Right cardiac atrium (tissue), 5 donors: ENCODE measurements around the gene NELL1. TPM values are rescaled to one million over a fixed set of nuclear protein-coding genes. Genes with fewer than 3 reads are reported as not detected.
A peak's percentile ranks its signal among the peaks of the same experiment; 100 is the strongest.

Experiments
- ATAC-seq, 2 donors: fragments of 200-7000 bp; cut with Tn5 transposase; one replicate each; pipeline versions ENCODE4 v1.8.0 to v1.9.1; 2020; ENCODE audit warnings: moderate library complexity in 2 of 2, mild to moderate bottlenecking in 1 of 2
- DNase-seq, 3 donors: peaks; one replicate each; pipeline ENCODE4 v3.0.0-alpha.2; 2020
- H3K27ac ChIP-seq: one replicate; pipeline ENCODE4 v1.5.1; 2013; ENCODE audit warnings: mild to moderate bottlenecking, low read length, control low read depth, moderate library complexity
- H3K27me3 ChIP-seq: one replicate; pipeline ENCODE4 v1.6.1; 2013; ENCODE audit not compliant: control insufficient read depth, insufficient read depth
- H3K4me1 ChIP-seq: one replicate; pipeline ENCODE4 v1.6.1; 2013; ENCODE audit warnings: low read length; ENCODE audit not compliant: control insufficient read depth, insufficient read depth
- H3K4me3 ChIP-seq: one replicate; pipeline ENCODE4 v1.5.1; 2013; ENCODE audit warnings: low read length, control low read depth
- H3K9me3 ChIP-seq: one replicate; pipeline ENCODE4 v1.6.1; 2013; ENCODE audit warnings: low read length; ENCODE audit not compliant: control insufficient read depth
- WGBS: extraction: QIAGEN DNeasy Blood & Tissue Kit; methylation state at CpG from one replicate; pipeline ENCODE4 v1.1.7; 2013; 5-methylcytosine and 5-hydroxymethylcytosine counted together
- intact Hi-C, 4 donors: fragments of 100-400 bp; cut with DNase I; formaldehyde crosslinking; loops; one replicate each; pipeline versions ENCODE4 v1.11.0 to v1.14.0; 2022 to 2023
- polyA plus RNA-seq: library from polyadenylated mRNA; stranded (reverse); fragments of 200-250 nt; gene quantifications from one replicate; pipeline ENCODE4 v1.2.3, GENCODE V29; 2013
- total RNA-seq, 4 donors: library from RNA; stranded (reverse); fragmentation: NEBNext Ultra II Directional; extraction: Animal tissue kit (Norgen Biotek cat#: 25700); gene quantifications; one replicate each; pipeline ENCODE4 v1.2.1, GENCODE V29; 2021
- donor health status: healthy with polysubstance abuse.
- donor health status: DM: no; HTN: yes; CAD: no.
- donor health status: DM: no; HTN: no; CAD: no.
- donor health status: DM: no; HTN: yes; CAD: no; lungs with severe emphysema.
- donor health status: DM: yes; HTN: yes; CAD: no.

Gene NELL1
- total and polyA plus RNA-seq, 5 donors, result 0.09 to 0.22 TPM; not detected in 3

DNA sequence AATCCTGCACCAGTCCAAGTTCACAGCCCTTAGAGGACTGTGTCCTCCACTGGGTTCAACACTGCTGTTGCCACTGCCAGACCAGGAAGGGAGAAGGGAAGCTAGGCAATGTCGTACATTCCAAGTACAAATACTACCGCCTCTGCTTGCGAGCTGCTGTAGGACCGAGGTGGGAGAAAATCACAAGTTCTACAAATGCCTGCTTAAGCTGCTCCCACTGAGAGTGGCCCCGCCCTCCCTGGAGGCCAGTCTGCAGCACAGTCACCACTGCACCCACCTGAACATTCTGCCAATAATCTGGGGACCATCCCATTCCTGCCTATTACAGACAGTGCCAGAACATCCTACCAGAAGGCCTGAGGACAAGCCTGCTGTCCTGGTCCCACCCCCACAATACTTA lies 816.0 kb downstream of the NELL1 start:
- no peaks in the 10 kb centered on the region for H3K9me3 ChIP-seq
- no peak for DNase-seq
- no peak overlapping the region for H3K4me3 ChIP-seq
- 70% methylated on average over 5 of the region's 5 CpGs for WGBS
- intact Hi-C loops, result no loop called here
- no peaks in the 10 kb centered on the region for H3K4me1 ChIP-seq
- no peaks in the 10 kb centered on the region for H3K27me3 ChIP-seq
- ATAC-seq, result no peak
- H3K27ac ChIP-seq, result no peak overlapping the region

DNA sequence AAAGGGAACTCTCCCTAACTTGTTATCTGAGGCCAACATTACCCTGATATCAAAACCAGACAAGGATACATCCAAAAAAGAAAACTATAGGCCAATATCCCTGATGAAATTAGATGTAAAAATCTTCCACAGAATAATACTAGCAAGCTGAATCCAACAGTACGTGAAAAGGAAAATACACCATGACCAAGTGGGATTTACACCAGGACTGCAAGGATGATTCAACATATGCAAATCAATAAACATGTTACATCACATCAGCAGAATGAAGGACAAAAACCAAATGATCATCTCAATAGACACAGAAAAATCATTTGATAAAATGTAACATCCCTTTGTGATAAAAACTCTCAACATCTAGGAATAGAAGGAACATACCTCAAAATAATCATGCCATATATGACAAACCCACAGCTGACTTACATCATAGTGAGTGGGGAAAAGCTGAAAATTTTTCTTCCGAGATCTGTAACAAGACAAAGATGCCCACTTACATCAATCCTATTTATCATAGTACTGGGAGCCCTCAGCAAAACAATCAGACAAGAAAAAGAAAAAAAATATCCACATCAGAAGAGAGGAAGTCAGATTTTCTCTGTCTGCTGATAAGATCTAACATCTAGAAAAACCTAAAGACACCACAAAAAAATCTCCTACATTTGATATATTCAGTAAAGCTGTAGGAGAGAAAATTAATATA lies 820.2 kb downstream of the NELL1 start:
- Histone ChIP-seq H3K27me3 (no peaks in the 10 kb centered on the region), H3K9me3 (no peaks in the 10 kb centered on the region), H3K27ac (no peak overlapping the region), H3K4me1 (no peaks in the 10 kb centered on the region), H3K4me3 (no peak overlapping the region)
- DNase-seq (no peak), ATAC-seq (no peak)
- intact Hi-C loops, result no loop called here
- 79% methylated on average over 2 of the region's 2 CpGs for WGBS

DNA sequence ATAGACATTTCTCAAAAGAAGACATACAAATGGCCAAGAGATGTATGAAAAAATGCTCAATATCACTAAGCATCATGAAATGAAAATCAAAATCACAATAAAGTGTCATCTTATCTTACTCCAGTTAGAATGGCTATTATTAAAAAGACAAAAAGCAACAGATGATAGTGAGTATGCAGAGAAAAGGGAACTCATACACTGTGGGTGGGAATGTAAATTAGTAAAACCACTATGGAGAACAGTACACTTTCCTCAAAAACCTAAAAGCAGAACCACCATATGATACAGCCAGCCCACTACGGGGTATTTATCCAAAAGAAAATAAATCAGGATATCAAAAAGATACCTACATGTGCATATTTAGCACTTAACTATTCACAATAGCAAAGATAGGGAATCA lies 823.5 kb downstream of the NELL1 start:
- ATAC-seq (no peak), DNase-seq (no peak)
- no peaks in the 10 kb centered on the region for H3K9me3 ChIP-seq
- H3K4me3 ChIP-seq, result no peak overlapping the region
- no peak overlapping the region for H3K27ac ChIP-seq
- no peaks in the 10 kb centered on the region for H3K4me1 ChIP-seq
- intact Hi-C loops, result no loop called here
- 76% methylated on average over 1 of the region's 1 CpG for WGBS
- H3K27me3 ChIP-seq, result no peaks in the 10 kb centered on the region

DNA sequence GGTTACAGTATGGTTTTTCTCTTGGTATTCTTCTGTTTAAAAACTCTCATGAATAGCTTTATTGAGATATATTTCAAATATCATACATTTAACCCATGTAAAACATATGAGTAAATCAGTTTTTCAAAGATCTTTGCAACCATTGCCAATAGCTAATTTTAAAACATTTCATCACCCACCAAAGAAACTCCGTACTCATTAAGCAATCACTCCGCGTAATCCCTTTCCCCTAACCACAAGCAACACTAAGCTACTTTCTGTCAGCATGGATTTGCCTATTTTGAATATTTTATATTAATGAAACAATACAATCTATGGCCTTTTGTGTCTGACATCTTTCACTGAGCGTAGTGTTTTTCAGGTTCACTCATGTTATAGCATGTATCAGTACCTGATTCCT lies 825.6 kb downstream of the NELL1 start:
- Histone ChIP-seq H3K27ac (no peak overlapping the region), H3K27me3 (no peaks in the 10 kb centered on the region), H3K4me3 (no peak overlapping the region), H3K4me1 (no peaks in the 10 kb centered on the region), H3K9me3 (no peaks in the 10 kb centered on the region)
- DNase-seq (no peak), ATAC-seq (no peak)
- intact Hi-C loops, result no loop called here
- 80% methylated on average over 4 of the region's 4 CpGs for WGBS

DNA sequence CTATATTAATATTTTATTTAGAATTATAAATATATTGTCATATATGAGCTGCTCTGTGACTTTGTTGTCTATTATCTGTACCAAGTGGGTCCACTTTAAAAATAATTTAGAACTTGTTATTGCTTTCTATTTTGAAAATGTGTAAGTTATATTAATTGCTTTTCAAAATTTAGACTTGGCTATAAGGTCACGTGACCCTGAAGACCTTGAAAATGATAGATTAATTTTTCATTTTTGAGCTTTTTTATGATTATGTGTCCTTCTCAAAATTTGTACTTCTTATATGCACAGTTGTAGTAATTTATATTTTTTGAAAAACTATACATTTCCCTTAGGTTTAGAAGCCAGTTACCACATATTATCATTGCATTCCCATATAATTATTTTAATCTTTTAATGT lies 826.5 kb downstream of the NELL1 start:
- WGBS, result 95% methylated on average over 1 of the region's 1 CpG
- no peaks in the 10 kb centered on the region for H3K27me3 ChIP-seq

DNA sequence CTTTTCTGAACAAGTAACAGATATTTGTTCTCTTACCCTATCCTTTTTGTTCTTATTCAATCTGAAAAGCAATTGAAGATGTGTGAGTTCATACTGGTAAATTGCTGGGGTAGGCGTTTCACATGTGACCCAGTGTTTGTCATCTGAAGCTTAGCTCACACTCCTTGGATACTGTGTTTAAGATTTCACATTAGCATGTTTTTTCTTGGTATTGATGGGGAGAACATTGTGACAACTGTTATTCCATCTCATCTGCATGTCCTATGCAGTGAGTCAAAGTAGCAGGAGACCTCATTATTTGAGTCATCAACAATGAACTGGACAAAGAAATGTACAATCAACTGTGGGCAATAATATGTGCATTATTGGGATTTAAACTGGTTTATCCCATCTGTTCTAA lies 831.9 kb downstream of the NELL1 start:
- Histone ChIP-seq H3K4me1 (no peaks in the 10 kb centered on the region), H3K27me3 (no peaks in the 10 kb centered on the region), H3K27ac (no peak overlapping the region), H3K4me3 (no peak overlapping the region), H3K9me3 (no peaks in the 10 kb centered on the region)
- DNase-seq (no peak), ATAC-seq (no peak)
- intact Hi-C loops, result no loop called here
- WGBS, result 73% methylated on average over 1 of the region's 1 CpG

More for the DNA sequence above, 826.5 kb downstream of the NELL1 start:
- Histone ChIP-seq H3K4me1 (no peaks in the 10 kb centered on the region), H3K27ac (no peak overlapping the region), H3K9me3 (no peaks in the 10 kb centered on the region), H3K4me3 (no peak overlapping the region)
- intact Hi-C loops, result no loop called here
- ATAC-seq, result no peak
- no peak for DNase-seq

DNA sequence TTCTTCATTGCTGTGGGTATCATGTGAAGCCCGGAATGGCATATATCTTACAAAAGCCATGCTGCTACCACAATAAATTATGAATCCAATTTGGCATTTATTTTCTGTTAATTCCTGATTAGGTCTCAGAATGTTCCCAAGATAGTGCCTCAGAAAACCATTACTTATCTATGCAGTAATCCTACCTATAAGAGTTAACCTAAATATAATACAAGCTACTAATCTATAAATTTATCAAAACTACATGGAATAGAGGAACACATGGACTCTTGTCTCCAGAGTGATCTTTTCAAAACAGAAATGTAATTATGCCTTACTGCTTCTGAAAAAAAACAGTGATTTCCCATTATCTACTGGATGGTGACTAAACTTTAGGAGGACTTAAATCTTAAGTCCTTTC lies 835.7 kb downstream of the NELL1 start:
- DNase-seq (no peak), ATAC-seq (no peak)
- Histone ChIP-seq H3K27me3 (no peaks in the 10 kb centered on the region), H3K4me1 (no peaks in the 10 kb centered on the region), H3K4me3 (no peak overlapping the region), H3K9me3 (no peaks in the 10 kb centered on the region), H3K27ac (no peak overlapping the region)
- WGBS, result 78% methylated on average over 1 of the region's 1 CpG
- intact Hi-C loops, result no loop called here

DNA sequence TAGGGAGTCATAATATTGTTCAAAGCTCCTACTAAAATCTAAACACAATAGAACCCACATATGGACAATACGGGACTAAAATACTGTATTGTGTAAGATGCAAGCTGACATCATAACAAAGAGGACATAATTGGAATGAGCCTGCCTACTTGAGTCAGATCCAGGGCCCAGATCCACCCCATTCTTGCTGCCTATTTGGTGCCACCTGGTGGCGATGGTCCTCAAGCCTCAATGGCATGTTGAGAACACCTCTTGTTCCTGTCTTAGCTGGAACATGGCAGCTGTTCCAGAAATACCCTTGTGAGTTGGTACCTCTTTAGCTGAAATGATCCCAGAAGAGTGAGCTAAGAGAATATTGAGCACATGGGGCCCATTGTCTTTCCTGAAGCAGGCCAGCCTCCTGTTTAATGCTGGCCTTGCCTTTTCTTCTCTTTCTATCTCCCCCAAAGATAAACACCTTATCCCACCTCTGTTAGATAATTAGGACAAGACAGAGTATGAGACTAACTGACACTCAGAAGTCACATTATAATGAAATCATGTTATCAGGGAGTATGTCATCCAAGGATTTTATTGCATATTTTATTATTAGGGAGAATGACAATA lies 842.6 kb downstream of the NELL1 start:
- Histone ChIP-seq H3K27me3 (no peaks in the 10 kb centered on the region), H3K9me3 (no peaks in the 10 kb centered on the region), H3K4me1 (no peaks in the 10 kb centered on the region), H3K27ac (no peak overlapping the region), H3K4me3 (no peak overlapping the region)
- intact Hi-C loops, result loop anchor here in 1 of 4 donors (10.0 kb wide), 1 partner anchor 867 kb away; no protein-coding TSS in a partner anchor
- 27% methylated on average over 2 of the region's 2 CpGs for WGBS
- ATAC-seq, result no peak
- DNase-seq, result peak; percentile 38 to 65 (median 46)

DNA sequence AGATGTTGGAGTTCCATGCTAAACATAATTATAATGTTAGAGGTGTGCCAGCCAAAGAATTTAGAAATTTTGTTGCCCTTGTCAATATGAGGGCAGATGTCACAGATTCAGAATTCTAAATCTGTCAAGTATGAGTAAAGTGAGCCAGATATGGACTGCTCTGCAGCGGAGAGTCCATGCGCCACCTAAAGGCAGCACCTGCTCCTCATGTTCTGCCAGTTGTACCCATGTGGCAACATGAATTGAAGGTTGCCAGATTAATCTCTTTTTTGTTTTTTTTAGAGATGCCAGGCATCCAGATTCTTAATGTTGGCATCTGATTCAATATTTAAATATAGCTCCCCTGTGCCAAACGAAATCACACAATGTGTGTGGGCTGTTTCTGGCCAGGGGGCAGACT lies 844.9 kb downstream of the NELL1 start:
- H3K9me3 ChIP-seq, result no peaks in the 10 kb centered on the region
- H3K27ac ChIP-seq, result no peak overlapping the region
- intact Hi-C loops, result loop anchor here in 1 of 4 donors (10.0 kb wide), 1 partner anchor 870 kb away; no protein-coding TSS in a partner anchor
- H3K4me1 ChIP-seq, result no peaks in the 10 kb centered on the region
- peak in 1 of 3 donors; percentile 39 for DNase-seq
- no peak overlapping the region for H3K4me3 ChIP-seq
- WGBS, result 43% methylated on average over 3 of the region's 3 CpGs
- no peaks in the 10 kb centered on the region for H3K27me3 ChIP-seq
- no peak for ATAC-seq

DNA sequence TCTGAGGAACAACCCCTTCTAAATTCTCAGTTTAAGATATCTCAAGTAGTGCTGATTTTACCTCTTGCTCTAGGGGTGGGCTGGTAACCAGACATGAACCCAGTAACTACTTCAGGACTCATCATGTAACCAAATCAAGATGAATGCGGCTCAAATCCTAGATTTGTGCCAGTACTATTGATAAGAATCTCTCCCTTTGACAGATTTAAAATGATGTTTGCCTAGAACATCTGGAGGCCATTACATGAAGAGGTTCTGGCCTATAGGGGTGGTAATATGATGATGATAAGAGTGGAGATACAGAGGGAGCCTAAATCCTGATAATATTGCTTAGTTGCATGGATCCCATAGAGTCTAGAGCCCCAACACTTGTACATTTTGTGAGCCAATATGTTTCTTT lies 850.9 kb downstream of the NELL1 start:
- no peaks in the 10 kb centered on the region for H3K4me1 ChIP-seq
- no peak overlapping the region for H3K27ac ChIP-seq
- intact Hi-C loops, result no loop called here
- no peaks in the 10 kb centered on the region for H3K27me3 ChIP-seq
- no peak overlapping the region for H3K4me3 ChIP-seq
- ATAC-seq (no peak), DNase-seq (no peak)
- 82% methylated on average over 1 of the region's 1 CpG for WGBS
- no peaks in the 10 kb centered on the region for H3K9me3 ChIP-seq

DNA sequence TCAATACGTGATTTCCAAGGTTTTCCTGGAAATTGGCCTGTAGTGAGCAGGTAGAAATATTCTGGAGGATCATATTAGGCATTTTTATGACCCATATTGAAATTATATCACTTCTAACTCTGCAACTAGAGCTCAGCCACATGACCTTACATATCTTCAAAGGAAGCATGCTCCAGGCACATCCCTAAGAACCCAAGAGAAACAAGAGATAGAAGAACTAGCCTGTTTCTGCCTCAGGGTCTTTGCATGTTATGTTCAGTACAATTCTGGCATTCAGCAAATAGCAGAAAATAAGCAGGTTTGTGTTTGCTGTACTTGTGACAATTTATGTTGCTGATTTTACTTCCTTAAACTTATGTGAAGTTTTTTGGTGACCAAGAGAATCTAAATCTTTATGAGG lies 859.8 kb downstream of the NELL1 start:
- Histone ChIP-seq H3K4me3 (no peak overlapping the region), H3K27me3 (no peaks in the 10 kb centered on the region), H3K27ac (no peak overlapping the region), H3K9me3 (no peaks in the 10 kb centered on the region), H3K4me1 (no peaks in the 10 kb centered on the region)
- ATAC-seq, result no peak
- WGBS, result 48% methylated on average over 1 of the region's 1 CpG
- intact Hi-C loops, result no loop called here
- no peak for DNase-seq
